ELF-1 (cell line): Measurements from ENCODE around the gene C1QC.

Experiments used
- DNase-seq: peaks from one replicate; pipeline ENCODE4 v3.0.0-alpha.2; 2016; ENCODE audit warnings: low read depth, low spot score

C1QC gene

GRCh38 chr1:22643381-22643780 is at the start of gene C1QC:
TSS of gene C1QC (plus strand) at chr1:22643633. CDS start at chr1:22644024, 391 bp downstream.
- no peak for DNase-seq

DNA sequence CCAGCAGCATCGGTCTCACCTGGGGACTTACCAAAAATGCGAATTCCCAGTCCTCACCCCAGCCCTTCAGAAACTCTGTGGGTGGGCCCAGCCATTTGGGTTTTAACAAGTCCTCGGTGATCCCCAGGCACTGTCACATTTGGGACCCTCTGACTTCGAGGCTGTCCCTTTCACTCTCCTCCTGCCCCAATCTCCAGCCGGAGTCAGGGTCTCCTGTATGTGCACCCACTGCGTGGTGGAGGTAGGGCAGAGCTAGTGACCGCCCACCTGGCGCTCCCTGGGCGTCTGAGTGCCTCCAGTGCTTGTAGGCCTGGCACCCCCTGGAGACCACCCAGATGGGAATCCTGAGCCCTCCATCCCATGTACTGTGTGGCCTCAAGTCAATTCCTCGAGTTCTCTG is 49.0 kb upstream of the C1QC start:
- no peak for DNase-seq

GRCh38 chr1:22595108-22595507 is 48.3 kb upstream of the C1QC start:
- no peak for DNase-seq

- DNase-seq = no peak
These were observed 46.0 kb upstream of the C1QC start for GRCh38 chr1:22597301-22597965.

GRCh38 chr1:22597996-22598395 is 45.4 kb upstream of the C1QC start:
- no peak for DNase-seq

DNA sequence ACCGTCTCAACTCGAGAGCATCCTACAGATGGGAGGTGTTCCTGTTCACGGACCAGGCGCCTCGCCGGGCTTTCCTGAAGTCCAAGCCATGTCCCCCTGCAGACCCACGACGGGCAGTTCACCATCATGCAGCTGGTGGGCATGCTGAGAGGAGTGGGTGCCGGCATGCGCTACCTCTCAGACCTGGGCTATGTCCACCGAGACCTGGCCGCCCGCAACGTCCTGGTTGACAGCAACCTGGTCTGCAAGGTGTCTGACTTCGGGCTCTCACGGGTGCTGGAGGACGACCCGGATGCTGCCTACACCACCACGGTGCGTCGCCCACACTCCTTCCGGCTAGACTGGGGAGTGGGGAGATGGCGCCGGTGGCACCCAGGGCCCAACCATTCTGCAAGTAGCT is 44.7 kb upstream of the C1QC start:
- DNase-seq = no peak

DNA sequence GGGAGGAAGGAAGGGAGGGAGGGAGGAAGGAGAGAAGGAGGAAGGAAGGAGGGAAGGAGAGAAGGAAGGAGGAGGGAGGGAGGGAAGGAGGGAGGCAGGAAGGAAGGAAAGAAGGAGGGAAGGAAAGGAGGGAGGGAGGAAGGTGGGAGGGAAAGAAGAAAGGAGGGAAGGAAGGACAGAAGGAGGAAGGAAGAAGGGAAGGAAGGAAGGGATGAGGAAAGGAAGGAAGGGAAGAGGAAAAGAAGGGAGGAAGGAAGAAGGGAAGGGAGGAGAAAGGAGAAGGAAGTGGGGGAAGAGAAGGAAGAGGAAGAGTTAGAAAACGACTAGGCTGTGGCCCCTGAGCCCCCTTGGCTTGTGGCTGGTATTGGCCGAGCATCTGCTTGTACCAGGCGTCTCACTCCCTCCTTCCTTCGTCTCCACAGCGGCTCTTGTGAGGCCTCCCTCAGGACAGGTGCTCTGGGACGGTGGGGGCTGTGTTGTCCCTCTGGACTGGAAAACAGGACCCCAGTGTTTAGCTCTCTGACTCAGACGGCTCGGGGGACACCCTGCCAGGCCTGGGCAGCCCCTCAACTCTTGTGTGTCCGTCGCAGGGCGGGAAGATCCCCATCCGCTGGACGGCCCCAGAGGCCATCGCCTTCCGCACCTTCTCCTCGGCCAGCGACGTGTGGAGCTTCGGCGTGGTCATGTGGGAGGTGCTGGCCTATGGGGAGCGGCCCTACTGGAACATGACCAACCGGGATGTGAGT is 43.2 kb upstream of the C1QC start:
- no peak for DNase-seq

DNA sequence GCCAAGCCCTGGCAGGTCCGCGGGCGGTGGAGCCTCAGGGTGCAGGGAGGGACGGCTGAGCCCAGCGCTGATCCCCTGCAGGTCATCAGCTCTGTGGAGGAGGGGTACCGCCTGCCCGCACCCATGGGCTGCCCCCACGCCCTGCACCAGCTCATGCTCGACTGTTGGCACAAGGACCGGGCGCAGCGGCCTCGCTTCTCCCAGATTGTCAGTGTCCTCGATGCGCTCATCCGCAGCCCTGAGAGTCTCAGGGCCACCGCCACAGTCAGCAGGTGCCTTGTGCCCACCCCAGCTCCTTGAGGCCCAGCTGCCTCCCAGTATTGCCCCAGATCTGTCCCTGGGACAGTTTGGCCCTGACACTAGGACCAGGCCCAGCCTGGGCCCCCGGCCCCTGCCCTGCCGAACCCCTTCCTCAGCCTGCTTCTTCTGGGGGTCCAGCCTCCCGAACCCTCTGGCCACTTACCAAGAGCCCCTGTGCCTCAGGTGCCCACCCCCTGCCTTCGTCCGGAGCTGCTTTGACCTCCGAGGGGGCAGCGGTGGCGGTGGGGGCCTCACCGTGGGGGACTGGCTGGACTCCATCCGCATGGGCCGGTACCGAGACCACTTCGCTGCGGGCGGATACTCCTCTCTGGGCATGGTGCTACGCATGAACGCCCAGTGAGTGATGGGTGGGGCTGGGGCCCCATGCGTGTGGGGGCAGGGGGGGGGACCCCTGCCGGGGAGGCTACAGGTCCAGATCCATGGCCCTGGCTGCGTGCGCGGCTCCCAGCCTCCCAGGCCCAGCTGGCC is 42.4 kb upstream of the C1QC start:
- no peak for DNase-seq

GRCh38 chr1:22601610-22602009 is 41.8 kb upstream of the C1QC start:
- DNase-seq = no peak

DNA sequence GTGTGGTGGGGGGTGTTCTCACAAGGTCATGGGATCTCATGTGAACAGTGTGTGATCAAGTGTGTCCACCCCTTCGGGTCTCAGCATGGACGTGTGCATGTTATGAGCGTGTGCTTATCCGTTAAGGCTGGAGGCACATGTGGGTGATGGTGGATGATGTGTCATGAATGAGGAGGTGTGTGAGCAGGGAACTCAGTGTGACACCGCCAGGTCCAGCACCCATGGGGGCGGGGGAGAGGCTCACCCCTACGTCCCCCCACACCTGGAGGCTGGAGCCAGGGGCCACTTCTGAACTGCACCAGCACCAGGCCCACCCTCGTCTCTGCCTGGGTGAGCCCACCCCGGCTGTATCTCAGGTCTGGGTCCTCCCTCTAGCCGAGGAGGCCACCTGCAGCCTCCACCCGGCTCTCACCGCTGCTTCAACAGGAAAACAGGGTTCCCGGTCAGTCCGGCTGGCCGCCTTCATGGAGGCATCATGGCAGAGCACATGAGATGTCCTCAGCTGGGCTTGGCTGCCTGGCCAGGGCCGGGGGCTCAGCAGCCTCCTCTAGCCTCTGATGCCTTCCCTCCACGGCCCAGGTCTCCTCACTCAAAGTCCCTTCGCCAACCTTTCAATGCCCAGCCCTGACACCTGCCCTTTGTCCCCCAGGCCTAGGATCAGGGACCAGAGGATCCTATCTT is 41.2 kb upstream of the C1QC start:
- DNase-seq = no peak

GRCh38 chr1:22606161-22606560 is 37.3 kb upstream of the C1QC start:
- DNase-seq = no peak

DNA sequence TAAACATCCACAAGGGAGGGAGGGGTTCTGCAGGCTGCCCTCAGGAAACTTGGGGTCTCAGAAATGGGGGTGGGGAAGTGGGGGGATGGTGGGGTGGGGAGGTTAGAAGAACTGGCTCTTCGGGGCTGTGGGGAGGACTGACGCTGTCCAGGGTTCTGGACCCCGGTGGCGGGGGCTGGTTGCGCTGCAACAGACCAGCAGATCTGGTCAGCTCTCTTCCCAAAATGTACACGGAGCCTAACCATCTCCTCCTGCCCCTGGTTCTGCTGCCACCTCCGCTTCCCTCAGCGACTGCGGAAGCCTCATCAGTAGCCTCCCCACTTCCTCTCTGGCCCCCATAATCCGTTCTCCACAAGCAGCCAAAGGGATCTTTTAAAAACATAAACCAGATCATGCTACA is 36.3 kb upstream of the C1QC start:
- no peak for DNase-seq

DNA sequence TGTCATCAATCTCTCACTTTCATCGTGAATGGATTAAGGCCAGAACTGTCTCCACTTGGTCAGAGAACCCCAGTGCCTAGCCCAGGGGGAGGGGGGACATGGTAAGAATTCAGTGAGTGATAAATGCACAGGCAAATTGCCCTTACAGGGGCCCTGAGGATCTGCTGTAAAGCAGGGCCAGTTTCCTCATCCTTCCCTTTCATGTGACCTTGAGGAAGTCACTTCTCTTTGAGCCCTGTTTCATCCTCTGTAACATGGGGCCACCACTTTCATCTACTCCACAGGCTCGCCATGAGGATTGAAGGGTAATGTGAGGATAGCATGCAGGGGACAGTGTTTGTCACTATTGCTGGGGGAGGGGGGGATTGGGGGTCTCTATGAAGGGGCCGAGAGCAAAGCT is 35.1 kb upstream of the C1QC start:
- no peak for DNase-seq

GRCh38 chr1:22609291-22609690 is 34.1 kb upstream of the C1QC start:
- no peak for DNase-seq

GRCh38 chr1:22611530-22611947 is 31.9 kb upstream of the C1QC start:
- peak; percentile 89 for DNase-seq

DNA sequence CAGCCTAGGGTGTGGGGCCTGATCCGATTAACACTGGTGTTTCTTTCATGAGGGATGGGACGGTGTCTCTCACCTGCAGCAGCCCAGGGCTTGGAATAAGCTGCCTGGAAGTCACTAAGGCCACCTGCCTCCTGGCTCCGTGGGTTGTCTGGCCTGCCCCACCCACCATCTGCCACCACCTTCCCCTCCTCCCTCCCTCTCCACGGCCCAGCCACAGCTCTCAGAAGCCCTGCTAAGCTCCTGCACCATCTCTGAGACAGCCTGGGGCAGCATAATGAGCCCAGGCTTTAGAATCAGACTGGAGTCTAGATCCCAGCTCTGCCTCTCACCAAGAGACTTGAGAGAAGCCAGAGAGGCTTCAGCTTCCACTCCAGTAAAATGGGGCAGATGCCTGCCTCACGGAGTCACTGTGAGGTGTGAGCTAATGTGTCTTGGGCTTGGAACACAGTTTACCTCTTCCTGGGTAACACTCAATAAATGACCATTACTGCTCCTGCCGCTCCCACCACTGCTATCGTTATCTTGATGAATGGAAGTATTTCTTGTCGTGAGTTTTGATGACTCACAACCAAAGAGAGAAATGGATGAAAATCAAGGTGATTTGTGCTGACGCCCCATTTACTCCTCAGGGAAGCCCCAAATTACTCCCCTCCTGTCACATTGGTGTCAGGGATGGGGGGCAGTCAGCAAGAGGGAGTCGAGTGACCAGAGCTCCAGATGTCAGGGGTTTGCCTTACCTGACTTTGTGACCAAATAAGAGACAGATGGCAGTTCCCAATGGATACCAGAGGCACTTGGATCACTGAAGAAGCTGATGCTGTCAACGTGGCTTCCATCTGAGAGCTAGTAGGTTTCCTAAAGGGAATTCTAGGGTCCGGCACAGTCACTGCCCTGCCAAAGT is 30.5 kb upstream of the C1QC start:
- DNase-seq = no peak

GRCh38 chr1:22613572-22613918 is 29.9 kb upstream of the C1QC start:
- DNase-seq = no peak

- no peak for DNase-seq
These were observed 29.5 kb upstream of the C1QC start for GRCh38 chr1:22613951-22614350.

- no peak for DNase-seq
These were observed 27.5 kb upstream of the C1QC start for GRCh38 chr1:22615886-22616285.

DNA sequence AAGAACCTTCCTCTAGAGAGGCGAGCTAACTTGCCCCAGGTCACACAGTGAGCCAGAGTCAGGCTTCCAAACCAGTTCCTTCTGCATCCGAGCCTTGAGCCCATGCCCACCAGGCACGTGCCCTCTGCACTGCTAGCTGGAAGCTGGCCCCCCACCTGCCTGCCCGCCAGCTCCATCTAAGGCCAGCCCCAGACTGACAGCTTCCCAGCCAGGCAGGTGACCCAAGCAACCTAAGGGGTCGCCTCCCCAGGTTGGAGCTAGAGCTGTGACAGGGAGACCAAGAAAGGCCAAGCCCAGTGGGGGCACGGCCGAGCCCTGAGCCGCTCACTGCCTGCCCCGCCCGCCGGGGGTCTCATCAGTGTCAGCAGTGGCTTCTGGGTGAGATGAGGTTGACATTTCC is 26.9 kb upstream of the C1QC start:
- no peak for DNase-seq

DNA sequence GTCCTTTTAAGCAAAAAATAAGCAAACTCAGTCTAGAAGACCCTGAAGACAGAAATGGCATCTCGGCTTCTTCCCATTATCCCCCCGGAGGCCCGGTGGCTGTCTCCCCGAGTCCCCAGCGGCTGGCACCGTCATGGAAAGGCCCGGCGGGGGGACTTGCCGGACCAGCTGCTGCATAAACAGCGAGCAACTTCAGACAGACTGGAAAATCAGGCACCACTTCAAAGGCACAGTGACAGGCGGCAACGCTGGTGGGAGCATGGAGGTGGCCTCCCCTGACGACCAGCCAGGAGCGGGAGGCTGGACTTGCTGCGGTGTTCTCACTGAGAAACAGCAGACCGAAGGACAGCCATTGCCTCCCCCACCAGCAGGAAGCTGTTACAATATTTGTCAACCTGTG is 25.4 kb upstream of the C1QC start:
- DNase-seq = peak; percentile 45
